ENCODE data around the gene MMP8. TPM values are rescaled to one million over a fixed set of nuclear protein-coding genes. Genes with fewer than 3 reads are reported as not detected.

MMP8 gene
- total and polyA plus RNA-seq, 9 of the 15 experiments (the other 6 are each of a cell fraction or from before 2014, with no cell fraction given), result not detected

DNA sequence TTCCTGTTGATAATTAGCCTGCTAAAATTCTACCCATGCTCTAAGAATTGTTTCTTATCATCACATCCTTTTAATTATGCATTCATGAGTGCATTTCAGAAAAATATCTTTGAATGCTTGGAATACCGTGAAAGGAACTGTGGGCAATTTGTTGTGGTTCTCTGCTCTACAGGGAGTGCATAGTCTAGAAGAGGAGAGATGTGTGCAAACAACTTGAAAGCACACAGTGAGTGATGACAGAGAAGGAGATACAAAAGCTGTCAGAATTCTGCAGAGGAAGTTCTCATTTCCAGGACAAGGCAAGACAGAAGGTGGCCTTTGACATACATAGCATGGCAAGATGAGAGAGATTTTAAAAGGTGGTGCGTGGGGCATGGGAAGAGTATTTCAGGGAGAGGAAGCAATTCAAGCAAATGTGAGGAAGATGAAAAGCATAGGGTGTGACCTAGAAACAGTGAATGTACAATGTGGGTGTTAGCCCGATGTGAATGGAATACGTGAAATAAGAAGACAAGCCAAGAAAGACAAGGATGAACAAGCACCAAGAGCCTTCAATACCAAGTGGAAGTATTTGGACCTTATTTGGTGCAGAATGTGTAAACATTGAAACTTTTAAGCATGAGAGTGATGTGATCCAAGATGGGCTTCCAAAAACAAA is 5.0 kb downstream of the MMP8 start (continued):
- TF ChIP-seq, protein P1, sequence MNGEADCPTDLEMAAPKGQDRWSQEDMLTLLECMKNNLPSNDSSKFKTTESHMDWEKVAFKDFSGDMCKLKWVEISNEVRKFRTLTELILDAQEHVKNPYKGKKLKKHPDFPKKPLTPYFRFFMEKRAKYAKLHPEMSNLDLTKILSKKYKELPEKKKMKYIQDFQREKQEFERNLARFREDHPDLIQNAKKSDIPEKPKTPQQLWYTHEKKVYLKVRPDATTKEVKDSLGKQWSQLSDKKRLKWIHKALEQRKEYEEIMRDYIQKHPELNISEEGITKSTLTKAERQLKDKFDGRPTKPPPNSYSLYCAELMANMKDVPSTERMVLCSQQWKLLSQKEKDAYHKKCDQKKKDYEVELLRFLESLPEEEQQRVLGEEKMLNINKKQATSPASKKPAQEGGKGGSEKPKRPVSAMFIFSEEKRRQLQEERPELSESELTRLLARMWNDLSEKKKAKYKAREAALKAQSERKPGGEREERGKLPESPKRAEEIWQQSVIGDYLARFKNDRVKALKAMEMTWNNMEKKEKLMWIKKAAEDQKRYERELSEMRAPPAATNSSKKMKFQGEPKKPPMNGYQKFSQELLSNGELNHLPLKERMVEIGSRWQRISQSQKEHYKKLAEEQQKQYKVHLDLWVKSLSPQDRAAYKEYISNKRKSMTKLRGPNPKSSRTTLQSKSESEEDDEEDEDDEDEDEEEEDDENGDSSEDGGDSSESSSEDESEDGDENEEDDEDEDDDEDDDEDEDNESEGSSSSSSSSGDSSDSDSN (IDR thresholded peaks at IDR 0.05; ENCODE audit: borderline replicate concordance in 1 of 2, low read depth in 2 of 2, low read length in 2 of 2), result no peak
- TF ChIP-seq TAF1 (IDR thresholded peaks at IDR 0.05; ENCODE audit: control insufficient read depth, extremely low read depth, insufficient read depth, low read length, severe bottlenecking) (no peak), FOXJ2 (tag; IDR thresholded peaks at IDR 0.05) (no peak)

DNA sequence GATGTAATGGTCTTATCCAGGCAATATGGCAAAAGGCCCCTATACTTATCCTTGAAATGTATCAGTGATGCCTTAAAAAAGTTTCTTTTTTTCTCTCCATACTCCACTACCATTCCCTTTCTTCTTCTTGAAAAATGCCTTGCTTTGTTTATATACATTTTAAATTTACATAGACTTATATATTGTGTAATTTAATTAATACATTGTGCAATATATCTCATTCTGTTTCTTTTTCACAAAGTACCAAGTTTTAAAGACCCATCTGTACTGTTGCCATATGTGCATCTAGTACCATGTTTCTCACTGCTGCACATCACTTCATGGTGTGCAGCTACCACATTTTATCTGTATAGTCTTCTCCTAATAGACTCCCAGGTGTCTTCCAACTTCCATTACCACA is 7.5 kb downstream of the MMP8 start:
- Histone ChIP-seq H3K36me3 (ENCODE audit: control insufficient read depth, insufficient read depth, low read length) (no peaks in the 10 kb centered on the region), H3K9me1 (ENCODE audit: control insufficient read depth, insufficient read depth, low read length) (no peaks in the 10 kb centered on the region), H3K4me1 (replicated peaks in 1 of 2; ENCODE audit: control insufficient read depth in 2 of 2, insufficient read depth in 2 of 2, low read length in 2 of 2) (no peaks in the 10 kb centered on the region), H3K9ac (ENCODE audit: insufficient read depth in 1 of 2, low read depth in 2 of 2, low read length in 2 of 2) (no peak overlapping the region), H3K27ac (ENCODE audit: extremely low read depth, low read depth, low read length) (no peak overlapping the region), H3K79me2 (ENCODE audit: control insufficient read depth, insufficient read depth, low read length) (no peaks in the 10 kb centered on the region), H3K4me2 (ENCODE audit: insufficient read depth, low read length) (no peak overlapping the region), H3K9me3 (replicated peaks; ENCODE audit: control insufficient read depth, insufficient read depth, low read depth, low read length) (no peaks in the 10 kb centered on the region), H4K20me1 (replicated peaks; ENCODE audit: control insufficient read depth, insufficient read depth, low read length) (no peaks in the 10 kb centered on the region), H2AFZ (ENCODE audit: low read depth, low read length) (no peak overlapping the region), H3K4me3 (no peak overlapping the region), H3K27me3 (ENCODE audit: control insufficient read depth in 2 of 2, insufficient read depth in 2 of 2, low read length in 2 of 2) (no peaks in the 10 kb centered on the region)
- no TSS peak for BruUV-seq (replicated peaks)
- DNase-seq (ENCODE audit: extremely low read depth in 1 of 4, low spot score in 3 of 4) (no peak), ATAC-seq (no peak), FAIRE-seq (no peak)
- no peak for TF ChIP-seq ZNF436 (CRISPR knock-in tag; IDR thresholded peaks at IDR 0.05)
- no peak for TF ChIP-seq ZNF146 (CRISPR knock-in tag; IDR thresholded peaks at IDR 0.05; ENCODE audit: unreplicated experiment)
- no peak for TF ChIP-seq CBX8 (IDR thresholded peaks at IDR 0.05; ENCODE audit: borderline replicate concordance, extremely low read depth, low read depth, low read length, poor library complexity, severe bottlenecking)
- TF ChIP-seq CSDE1 (IDR thresholded peaks at IDR 0.05), result no peak
- TF ChIP-seq CREBBP (IDR thresholded peaks at IDR 0.05; ENCODE audit: low read depth, low read length), result no peak
- TF ChIP-seq CEBPB (tag; IDR thresholded peaks at IDR 0.05), result peak; percentile 58
- TF ChIP-seq CEBPG (CRISPR knock-in tag; IDR thresholded peaks at IDR 0.05), result no peak
- peak in 1 of 2 experiments; percentile 79; a peak in 2 of 4 replicates for TF ChIP-seq CEBPG (tag; conservative IDR thresholded peaks at IDR 0.05 in 1 of 2, IDR thresholded peaks at IDR 0.05 in 1 of 2)
- intact Hi-C loops (cut with micrococcal nuclease) (no loop called here), in situ Hi-C loops (cut with MboI) (no loop called here)
- POLR2A ChIA-PET, result no interaction called here
- CTCF ChIA-PET (ENCODE audit: low intra/inter-chr PET ratio), result no interaction called here

Data from K562 (cell line).